GM12865 (cell line): ENCODE results near the gene SHQ1.
"Not testable (repeated sequence)": the region's sequence is repeated elsewhere in the genome, so short reads cannot be mapped to it uniquely, and the experiment has no call there.

ENCODE experiments used
- DNase-seq: peaks from one replicate; pipeline ENCODE4 v3.0.0; 2010; ENCODE audit warnings: low read depth
- H3K4me3 ChIP-seq: 2 replicates; pipeline ENCODE4 v1.5.1; 2011; ENCODE audit warnings: mild to moderate bottlenecking, low read depth, low read length, control low read depth
- TF ChIP-seq, protein P1 (sequence below): IDR thresholded peaks from 2 replicates; pipeline ENCODE4 v1.5.1; 2011; ENCODE audit warnings: low read length, control low read depth, low read depth, inconsistent platforms; ENCODE audit not compliant: insufficient read depth; ENCODE audit errors: missing control alignments

Gene SHQ1

DNA sequence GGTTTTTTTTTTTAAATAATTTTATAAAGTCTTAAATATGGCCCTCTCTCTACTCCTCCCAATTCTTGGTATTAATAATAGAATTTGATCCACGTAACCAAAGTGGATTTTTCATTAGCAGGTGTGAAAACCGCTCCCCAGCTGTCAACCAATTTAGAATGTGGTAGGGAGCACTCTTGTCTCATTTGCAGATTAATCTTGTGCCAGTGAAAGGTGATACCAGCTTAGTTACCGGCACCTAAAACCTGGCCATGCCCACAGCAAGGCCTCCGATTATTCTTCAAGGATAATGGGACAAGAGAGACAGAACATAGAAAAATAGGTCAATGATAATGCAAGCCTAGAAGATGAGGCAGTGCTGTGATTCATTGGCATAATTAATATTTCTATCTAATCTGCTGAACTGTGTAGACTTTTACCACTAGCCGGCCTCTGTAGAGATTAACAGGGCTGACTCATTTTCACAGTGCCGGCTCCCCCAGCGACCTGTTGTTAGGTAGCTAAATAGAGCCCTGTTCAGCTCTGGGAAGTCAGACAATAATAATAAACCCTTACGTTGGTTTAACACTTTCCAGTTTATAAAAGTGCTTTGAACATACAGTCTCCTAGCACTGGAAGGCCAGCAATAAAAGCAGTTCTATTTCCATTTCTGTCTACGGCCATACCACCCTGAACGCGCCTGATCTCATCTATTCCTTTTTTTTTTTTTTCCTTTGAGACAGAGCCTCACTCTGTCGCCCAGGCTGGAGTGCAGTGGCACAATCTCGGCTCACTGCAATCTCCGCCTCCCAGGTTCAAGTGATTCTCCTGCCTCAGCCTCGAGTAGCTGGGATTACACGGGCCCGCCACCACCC, 102.9 kb downstream of the SHQ1 start:
- no peak for DNase-seq
- TF ChIP-seq, protein P1, sequence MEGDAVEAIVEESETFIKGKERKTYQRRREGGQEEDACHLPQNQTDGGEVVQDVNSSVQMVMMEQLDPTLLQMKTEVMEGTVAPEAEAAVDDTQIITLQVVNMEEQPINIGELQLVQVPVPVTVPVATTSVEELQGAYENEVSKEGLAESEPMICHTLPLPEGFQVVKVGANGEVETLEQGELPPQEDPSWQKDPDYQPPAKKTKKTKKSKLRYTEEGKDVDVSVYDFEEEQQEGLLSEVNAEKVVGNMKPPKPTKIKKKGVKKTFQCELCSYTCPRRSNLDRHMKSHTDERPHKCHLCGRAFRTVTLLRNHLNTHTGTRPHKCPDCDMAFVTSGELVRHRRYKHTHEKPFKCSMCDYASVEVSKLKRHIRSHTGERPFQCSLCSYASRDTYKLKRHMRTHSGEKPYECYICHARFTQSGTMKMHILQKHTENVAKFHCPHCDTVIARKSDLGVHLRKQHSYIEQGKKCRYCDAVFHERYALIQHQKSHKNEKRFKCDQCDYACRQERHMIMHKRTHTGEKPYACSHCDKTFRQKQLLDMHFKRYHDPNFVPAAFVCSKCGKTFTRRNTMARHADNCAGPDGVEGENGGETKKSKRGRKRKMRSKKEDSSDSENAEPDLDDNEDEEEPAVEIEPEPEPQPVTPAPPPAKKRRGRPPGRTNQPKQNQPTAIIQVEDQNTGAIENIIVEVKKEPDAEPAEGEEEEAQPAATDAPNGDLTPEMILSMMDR: no peak
- no peak overlapping the region for H3K4me3 ChIP-seq

DNA sequence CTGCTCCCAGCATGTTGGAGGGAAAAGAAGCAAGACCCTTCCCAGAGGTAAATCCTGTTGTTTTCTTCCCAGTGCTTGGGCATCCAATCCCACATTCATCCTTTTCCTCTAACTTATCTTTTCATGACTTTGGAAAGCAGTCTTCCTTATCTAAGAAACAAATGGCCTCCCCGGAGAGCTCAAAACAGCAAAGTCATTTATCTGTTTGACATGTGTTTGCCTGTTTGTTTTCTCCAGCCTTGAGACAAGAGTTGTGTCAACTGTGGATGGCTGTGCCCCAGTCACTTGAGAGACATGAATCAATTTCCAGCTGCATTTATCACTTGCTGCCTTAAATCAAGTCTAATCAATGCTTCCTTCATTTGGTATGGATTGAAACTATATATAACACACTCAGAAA, 103.9 kb downstream of the SHQ1 start:
- TF ChIP-seq, protein P1: no peak
- DNase-seq: no peak
- H3K4me3 ChIP-seq: no peak overlapping the region

DNA sequence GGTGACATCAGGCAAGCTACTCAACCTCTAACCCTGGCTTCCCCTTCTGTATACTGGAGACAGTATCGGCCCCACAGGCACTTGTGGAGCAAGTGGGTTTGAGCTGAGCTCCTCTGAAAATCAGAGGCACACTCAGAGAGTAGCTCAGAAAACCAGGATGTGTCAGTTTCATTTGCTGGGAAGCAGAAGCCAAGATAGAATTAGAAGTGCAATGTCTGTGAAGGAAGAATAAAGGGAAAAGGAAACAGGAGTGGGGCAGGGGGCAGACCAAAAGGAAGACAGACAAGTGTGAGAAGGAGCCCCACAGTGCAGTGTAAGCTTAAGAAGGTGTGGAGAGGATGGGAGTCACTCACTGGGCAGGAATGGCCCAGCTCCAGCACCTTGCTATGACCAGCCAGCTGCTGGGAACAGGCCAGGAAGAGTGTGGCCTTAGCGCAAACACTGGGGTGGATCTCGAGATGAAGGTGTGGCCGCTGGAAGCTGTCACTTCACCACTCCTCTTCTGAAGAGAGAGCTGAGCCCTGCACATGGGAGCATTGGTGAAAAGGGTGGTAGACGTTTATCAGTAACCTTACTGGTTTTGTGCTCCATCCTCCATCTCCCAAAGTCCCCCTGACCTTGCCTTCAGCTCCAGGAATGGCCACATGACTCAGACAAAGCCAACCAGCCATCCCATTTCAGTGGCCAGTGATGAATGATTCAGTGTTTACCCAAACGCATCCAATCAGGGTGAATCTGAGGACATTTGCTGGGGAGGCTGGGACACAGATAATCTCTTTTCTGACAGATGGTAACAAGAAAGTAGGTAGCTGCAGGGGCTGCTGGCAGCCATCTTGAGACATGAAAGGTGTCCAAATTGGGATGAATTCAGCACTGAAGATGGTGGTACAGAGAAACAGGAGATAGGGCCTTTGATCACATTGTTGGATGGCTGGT, 108.4 kb downstream of the SHQ1 start:
- no peak overlapping the region for H3K4me3 ChIP-seq
- TF ChIP-seq, protein P1: no peak
- no peak for DNase-seq

DNA sequence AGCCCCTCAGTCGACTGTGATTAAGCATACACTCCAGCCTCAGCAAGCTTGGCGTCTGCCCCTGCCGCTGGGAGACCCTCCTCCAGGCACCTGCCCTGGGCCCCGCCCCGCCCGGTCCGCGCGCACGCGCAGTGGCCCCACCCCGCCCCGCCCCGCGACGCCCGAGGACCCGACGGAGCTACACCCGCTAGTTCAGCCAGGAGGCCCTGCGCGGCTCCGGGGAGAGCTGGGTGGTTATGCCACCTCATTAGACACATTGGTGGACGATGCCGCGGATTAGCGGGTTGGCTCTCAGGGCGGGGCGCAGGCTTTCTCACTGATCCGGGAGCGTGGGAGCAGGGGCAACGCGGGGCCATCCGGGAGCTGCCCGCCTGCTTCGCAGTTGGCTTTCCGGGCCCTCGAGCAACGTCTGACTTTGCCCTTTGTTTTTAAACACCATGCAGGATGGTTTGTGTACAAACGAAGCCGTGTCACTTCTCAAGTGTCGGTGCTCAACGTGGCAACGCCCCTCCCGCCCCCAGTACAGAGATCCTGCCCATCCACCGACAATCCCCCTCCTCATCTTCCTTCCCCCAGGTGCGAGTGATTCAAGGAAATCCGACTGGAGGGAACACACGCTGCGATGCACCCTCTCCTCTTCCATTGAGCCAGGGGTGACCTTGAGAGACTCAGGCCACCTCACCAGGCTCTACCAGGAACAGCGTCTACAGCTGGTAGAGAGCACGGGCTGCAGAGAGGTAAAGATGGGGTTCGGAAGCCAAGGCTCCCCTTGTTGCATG, 109.3 kb downstream of the SHQ1 start:
- TF ChIP-seq, protein P1: no peak
- peak overlapping the region; percentile 45 for H3K4me3 ChIP-seq
- DNase-seq: peak; percentile 45

DNA sequence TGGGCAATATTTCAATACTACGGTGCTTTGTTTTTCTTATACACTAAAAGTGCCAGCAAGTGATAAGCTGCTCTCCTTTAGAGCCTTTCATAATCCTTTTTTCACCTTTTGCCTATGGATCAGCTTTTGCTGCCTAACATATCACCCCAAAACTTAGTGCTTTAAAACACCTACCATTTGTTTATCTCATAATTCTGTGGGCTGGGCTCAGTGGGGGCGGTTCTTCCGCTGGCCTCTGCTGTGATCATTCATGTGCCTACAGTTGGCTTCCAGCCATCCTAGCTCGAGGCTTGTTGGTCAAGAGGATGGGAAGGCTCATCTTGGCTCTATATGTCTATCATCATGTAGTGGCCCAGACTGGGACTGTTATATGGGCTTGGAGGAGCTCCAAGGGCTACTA, 113.2 kb downstream of the SHQ1 start:
- H3K4me3 ChIP-seq, DNase-seq: not testable (repeated sequence)

DNA sequence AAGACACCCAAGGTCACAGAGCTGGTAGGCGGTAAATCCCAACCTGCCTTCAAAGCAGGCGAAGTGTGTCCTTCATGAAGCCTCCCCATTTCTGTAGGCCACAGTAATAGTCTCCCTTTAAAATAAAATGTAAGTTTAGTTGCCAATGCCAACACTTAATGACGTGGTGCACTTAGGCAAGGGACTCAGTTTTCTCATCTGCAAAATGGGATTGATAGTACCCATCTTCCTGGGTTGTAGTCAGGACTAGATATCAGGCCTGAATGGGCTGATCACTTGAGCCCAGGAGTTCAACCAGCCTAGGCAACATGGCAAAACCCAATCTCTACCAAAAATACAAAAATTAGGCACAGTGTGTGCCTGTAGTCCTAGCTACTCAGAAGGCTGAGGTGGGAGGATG, 114.6 kb downstream of the SHQ1 start:
- DNase-seq: no peak
- TF ChIP-seq, protein P1: no peak
- H3K4me3 ChIP-seq: no peak overlapping the region

DNA sequence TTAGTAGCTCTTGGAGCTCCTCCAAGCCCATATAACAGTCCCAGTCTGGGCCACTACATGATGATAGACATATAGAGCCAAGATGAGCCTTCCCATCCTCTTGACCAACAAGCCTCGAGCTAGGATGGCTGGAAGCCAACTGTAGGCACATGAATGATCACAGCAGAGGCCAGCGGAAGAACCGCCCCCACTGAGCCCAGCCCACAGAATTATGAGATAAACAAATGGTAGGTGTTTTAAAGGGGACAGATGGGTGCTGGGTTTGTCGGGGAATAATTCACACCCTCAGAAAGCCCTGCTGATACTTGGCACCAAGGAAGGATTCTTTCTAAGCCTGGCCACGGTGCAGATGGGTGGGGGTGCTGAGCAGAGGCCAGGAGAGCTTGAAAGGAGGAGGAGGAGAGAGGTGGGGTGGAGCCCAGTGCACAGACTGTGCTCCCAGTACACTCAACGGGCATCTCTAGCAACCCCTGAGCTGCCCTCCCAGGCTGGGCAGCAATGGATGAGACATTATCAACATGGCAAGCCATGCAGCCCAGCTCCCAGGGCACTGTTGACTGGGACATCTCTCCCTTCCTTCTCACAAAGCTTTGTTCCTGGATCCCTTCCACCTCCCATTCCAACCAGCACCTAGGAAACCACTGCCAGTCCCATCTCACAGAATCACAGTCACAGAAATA, 115.4 kb downstream of the SHQ1 start:
- not testable (repeated sequence) for DNase-seq, H3K4me3 ChIP-seq
